HT-29 (cell line): Measurements from ENCODE around the gene PRUNE2. TPM values are rescaled to one million over a fixed set of nuclear protein-coding genes. Genes with fewer than 3 reads are reported as not detected.

Experiments used
- DNase-seq: peaks from one replicate; pipeline ENCODE4 v3.0.0-alpha.2; 2015; ENCODE audit warnings: low spot score
- total RNA-seq: library from RNA; depleted of rRNA; stranded (reverse); fragments of >200 nt; shearing (Covaris generic); gene quantifications from 2 replicates; pipeline ENCODE4 v1.2.3, GENCODE V29; 2014

The PRUNE2 gene
- total RNA-seq, 1 experiment from 2014 or later = not detected

- DNase-seq = no peak
These were observed 172.8 kb downstream of the PRUNE2 start for GRCh38 chr9:76733096-76733495.

DNA sequence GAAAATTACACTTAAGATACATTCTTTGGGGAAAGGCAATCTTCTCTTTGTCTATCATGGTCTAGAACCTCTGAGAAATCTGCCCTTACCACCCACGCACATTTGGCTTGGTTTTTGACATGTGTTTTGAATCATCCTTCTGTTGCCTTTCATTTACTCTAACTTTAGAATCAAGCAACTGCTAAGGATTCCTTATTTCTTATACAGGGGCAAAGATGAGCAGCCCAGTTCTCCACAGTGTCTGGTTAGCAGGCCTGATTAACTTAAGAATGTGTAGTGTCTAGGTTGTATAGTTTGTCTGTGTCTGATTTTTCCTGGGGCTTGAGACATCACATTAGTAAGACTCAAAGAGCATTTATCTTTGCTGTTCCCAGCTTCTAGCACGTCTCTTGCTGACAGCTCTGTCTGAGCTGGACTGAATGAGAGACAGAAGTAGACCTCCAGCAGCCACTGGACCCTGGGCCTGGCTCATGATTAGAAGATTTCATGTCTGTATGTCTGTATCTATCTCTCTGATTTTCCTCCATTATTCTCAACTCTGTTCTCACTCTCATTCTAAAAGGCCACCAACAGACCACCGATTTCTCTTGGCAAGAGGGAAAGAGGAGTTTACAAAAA lies 173.5 kb downstream of the PRUNE2 start:
- no peak for DNase-seq

DNA sequence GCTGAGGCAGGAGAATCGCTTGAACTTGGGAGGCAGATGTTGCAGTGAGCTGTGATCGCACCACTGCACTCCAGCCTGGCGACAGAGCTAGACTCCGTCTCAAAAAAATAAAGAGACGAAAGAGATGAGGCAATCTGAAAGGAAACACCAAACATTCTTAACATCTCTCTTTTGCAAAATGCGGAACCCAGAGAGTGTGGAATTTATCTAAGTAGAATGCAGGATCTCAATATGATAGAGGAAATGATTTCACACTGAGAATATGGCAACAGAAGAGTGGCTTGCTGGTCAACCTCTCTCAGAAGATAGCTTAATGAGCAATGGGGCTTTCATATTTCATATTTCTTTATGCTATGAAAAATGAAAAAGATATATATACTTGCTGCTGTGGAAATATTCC lies 175.1 kb downstream of the PRUNE2 start:
- no peak for DNase-seq

- DNase-seq = no peak
These were observed 175.8 kb downstream of the PRUNE2 start for GRCh38 chr9:76729980-76730737.

DNA sequence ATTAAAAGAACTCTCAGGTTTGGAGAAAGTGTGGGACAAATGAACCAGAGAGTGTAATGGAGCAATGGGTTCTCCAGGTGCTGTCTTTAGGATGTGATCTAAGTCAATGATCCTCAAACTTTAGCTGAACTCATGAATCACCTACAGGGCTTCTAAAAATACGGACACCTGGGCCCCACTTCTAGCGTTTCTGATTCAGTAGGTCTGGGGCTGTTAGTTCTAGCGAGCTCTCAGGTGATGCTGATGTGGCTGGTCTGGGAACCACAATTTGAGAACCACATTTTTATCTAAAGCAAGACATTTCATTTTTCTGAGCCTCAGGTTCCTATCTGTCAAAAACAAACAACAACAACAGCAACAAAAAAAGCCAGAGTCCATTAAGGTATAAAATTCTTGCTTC lies 176.8 kb downstream of the PRUNE2 start:
- no peak for DNase-seq

DNA sequence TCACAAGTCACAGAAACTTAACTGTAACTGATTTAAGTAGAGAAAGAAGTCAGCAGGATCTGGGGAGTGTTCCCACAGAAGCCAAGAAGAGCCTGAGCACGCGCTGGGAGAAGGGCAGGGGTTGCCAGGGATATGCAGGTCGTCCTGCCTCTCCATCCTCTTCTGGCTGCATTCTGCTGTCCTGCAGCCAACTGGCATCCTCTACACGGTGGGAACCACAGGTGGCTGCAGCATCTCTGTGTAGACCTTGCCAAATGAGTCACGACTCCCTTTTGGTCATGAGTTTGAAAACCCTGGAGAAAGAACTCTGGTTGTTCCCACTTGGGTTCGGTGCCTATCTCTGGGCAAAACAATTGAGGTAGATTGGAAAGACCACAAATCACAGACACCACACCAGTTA lies 180.0 kb downstream of the PRUNE2 start:
- no peak for DNase-seq

GRCh38 chr9:76725011-76725546 lies 180.8 kb downstream of the PRUNE2 start:
- no peak for DNase-seq

GRCh38 chr9:76720245-76720644 lies 185.7 kb downstream of the PRUNE2 start:
- DNase-seq = no peak

GRCh38 chr9:76718166-76718565 lies 187.7 kb downstream of the PRUNE2 start:
- no peak for DNase-seq

DNA sequence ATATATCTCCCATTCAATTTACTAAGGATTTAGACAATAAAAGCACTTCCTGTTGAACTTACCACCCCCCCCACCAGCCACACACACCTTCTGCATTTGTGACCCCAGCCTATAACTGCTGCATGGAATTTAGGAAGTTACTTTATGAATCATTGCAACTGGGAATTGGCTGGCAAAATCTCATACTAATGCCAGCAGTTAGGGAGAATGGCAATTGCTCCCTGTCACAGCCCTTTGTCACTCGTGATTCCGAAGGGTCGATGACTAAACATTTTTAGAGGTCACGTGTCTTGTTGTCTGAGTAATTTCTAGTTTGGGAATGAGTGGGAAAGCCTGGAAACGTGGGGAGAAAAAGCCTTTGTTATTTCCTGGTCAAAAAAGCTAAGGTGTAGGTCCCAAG lies 188.3 kb downstream of the PRUNE2 start:
- no peak for DNase-seq

GRCh38 chr9:76717176-76717575 lies 188.7 kb downstream of the PRUNE2 start:
- DNase-seq = no peak

DNA sequence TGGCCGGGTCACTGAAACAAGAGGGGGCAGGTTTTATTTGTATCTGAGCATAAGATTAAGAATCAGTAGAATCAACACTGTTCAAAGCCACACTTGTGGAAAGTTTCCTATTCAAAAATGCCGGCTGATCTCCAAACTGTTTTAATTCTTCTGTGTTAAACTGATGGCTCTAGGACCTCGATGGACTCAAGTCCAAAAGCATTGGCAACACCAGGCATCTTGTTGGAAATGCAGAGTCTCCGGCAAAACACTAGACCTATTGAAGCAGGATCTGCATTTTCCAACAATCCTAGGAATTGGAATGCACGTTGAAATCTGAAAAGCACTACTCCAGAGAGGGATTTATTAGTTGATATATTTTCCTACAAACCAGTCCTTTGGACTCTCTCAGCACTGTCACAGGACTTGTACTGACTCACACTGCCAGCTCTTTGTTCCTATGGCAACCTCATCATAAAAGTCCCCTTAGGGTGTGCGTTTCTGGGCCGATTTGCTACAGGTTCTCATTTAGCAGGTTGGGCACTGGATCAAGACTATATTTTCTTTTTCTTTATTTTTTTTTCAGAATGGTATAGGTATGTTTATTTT lies 189.7 kb downstream of the PRUNE2 start:
- no peak for DNase-seq

DNA sequence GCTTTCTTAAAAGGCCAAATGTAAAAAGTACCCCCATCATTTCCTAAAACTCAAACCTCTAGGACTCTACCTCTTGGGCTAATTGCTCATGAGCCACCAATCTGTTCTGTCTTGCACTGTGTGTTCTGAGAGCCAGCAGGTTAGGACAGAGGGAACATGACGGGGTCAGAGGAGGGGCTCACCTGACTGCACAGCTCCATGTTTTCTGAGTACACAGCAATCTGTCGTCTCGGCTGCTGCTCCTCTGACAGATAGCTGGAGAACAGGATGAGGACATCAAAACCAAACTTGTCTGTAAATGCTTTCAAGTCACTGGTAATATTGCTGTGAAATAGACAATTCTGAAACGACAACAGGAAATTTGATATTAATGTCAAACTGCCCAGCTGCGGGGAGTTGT lies 192.5 kb downstream of the PRUNE2 start:
- DNase-seq = no peak

DNA sequence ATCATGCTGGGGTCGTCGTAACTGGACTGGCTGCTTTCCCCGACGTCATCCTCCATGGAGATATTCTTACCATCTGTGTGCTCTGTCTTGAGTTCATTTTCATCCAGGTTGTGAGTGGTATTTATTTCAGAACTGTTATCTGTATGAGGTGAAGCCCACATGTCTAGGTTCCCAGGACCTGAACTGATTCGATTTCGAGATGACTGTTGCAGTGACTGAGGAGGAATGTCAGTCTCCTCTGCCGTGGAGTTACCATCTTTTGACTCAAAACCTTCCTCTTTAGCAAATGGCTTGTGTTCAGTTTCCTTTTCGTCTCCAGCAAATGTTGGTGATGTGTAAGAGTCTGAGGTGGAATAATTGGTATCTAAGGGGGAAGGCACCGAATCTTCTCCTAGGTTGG lies 196.9 kb downstream of the PRUNE2 start:
- no peak for DNase-seq

DNA sequence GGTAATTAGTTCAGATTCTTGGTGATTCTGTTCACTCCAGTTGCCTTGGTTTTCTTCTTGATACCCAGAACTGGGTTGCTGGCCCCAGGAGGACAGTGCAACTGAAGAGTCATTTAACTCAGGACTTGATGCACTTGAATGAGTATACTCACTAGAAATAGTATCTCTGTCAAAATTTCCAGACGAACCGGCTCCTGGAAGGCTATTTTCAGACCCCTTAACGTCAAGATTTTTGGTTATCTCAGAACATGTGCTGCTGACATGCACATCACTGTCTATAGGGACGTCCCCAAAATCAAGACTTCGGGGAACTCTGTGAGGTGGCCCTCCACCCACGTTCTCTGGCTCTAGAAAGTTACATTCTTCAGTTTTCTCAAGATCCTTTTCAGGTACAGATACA lies 198.4 kb downstream of the PRUNE2 start:
- DNase-seq = no peak

GRCh38 chr9:76704593-76705204 lies 201.2 kb downstream of the PRUNE2 start:
- DNase-seq = peak; percentile 67

DNA sequence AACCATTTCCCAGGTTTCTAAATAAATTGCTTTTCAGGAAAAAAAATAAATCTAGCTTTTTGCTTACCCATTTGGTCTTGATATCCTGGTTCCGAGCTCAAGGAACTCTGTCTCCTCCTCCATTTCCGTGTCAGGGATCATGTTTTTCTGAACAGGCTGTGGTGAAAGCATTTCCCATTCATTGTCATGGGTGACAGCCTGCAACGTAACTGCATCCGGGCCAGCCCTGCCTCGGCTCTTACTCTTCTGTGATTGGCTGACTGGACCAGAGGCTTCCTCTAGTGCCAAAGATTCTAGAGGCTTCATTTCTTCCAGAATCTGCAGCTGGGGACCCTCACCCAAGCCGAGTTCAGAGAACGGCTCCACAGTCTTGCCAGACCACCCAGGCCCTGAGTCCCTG lies 202.6 kb downstream of the PRUNE2 start:
- DNase-seq = no peak

DNA sequence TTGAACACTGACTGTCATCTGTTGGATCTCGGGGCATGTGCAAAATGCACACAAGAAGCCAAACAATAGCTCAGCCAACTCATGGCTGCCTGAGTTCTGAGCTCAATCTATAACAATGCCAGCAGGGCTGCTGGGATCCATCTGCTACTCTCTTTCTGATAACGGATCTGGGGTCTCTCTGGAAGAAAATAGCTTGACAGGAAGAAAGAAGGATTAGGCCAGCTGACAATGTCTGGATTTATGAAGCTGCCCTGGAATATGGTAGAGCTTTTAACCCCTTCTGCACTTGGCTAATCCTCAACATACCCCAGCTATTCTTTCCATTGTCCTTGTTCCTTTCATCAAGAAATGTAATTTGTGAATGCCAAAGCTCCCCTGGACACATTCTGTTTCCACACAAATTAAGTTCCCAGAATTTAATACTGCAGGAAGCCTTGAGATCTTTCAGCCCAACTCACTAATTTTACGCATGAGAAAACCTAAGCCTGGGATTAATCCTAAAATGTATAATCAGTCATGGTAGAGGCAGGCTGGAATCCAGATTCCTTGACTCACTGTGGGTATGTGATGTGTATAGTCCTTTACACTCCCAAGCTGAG lies 204.4 kb downstream of the PRUNE2 start:
- DNase-seq = no peak

- no peak for DNase-seq
These were observed 205.0 kb downstream of the PRUNE2 start for GRCh38 chr9:76700916-76701315.

DNA sequence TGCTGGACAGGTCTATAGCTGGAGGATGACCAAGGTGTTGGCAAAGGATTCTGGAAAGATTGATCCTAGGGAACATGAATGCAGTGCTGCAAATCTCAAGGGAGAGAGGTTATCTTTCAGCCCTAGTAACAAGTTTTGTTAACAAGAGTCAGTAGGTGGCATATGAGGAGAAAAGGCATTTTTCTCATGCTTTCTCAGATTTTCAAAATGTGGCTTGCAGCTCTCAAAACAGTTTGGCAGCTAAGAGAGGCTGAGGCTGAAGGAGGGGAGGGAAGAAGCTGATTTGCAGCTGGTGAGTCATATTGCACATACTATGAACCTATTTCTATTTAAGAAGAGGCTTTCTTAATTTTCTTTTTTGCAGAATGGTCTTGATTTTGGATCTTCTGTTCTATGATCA lies 205.9 kb downstream of the PRUNE2 start:
- no peak for DNase-seq

DNA sequence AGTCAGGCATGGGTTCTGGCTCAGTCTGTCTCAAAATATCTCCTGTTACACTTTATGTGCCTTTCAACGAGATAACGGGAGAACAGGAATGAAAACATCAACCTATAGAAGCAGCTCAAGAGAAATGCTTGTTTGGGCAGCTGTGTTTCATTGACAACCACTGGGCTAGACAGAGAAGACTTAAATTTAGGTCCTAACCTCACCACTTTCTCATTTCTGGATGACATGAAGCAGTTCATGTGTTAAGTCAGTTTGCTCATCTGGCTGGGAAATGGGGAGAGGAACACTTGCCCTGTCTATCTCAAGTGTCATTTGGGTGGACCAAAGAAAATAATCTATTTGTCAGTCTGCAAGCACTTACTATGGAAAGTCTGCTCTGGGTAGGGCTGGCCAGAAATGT lies 208.4 kb downstream of the PRUNE2 start:
- no peak for DNase-seq

- DNase-seq = no peak
These were observed 208.8 kb downstream of the PRUNE2 start for GRCh38 chr9:76697081-76697480.
